Measurements from ENCODE around the gene ACYP2.
"Not testable (repeated sequence)": the region's sequence is repeated elsewhere in the genome, so short reads cannot be mapped to it uniquely, and the experiment has no call there.

The ACYP2 gene

GRCh38 chr2:54290356-54291025 lies 175.1 kb downstream of the ACYP2 start:
- H3K27ac ChIP-seq, result no peak overlapping the region
- no peak overlapping the region for H3K4me3 ChIP-seq (IDR thresholded peaks at IDR 0.05; ENCODE audit: insufficient read depth, low read depth, low read length)
- no peaks in the 10 kb centered on the region for H3K79me2 ChIP-seq (ENCODE audit: insufficient read depth, low read depth)
- H3K36me3 ChIP-seq (ENCODE audit: insufficient read depth), result no peaks in the 10 kb centered on the region
- H3K27me3 ChIP-seq (ENCODE audit: insufficient read depth, low read depth), result no peaks in the 10 kb centered on the region
- no peak for TF ChIP-seq CTCF (conservative IDR thresholded peaks at IDR 0.05; ENCODE audit: low read depth, low read length)
- no peaks in the 10 kb centered on the region for H3K4me1 ChIP-seq (ENCODE audit: low read depth, poor library complexity, severe bottlenecking)
- no peak overlapping the region for H3K9ac ChIP-seq
- H3K4me2 ChIP-seq, result no peak overlapping the region
- no peak overlapping the region for H2AFZ ChIP-seq (ENCODE audit: low read depth)
- H4K20me1 ChIP-seq (ENCODE audit: insufficient read depth), result no peaks in the 10 kb centered on the region

- not testable (repeated sequence) for H4K20me1 ChIP-seq (ENCODE audit: insufficient read depth)
Observed at GRCh38 chr2:54294665-54295064, 179.2 kb downstream of the ACYP2 start.

GRCh38 chr2:54295911-54296310 lies 180.5 kb downstream of the ACYP2 start:
- Histone ChIP-seq H3K79me2 (ENCODE audit: insufficient read depth, low read depth) (no peaks in the 10 kb centered on the region), H3K27ac (no peak overlapping the region), H2AFZ (ENCODE audit: low read depth) (no peak overlapping the region), H3K36me3 (ENCODE audit: insufficient read depth) (no peaks in the 10 kb centered on the region), H3K27me3 (ENCODE audit: insufficient read depth, low read depth) (no peaks in the 10 kb centered on the region), H3K4me1 (ENCODE audit: low read depth, poor library complexity, severe bottlenecking) (peaks cover 7% of the 10 kb centered on the region), H4K20me1 (ENCODE audit: insufficient read depth) (no peaks in the 10 kb centered on the region), H3K4me3 (IDR thresholded peaks at IDR 0.05; ENCODE audit: insufficient read depth, low read depth, low read length) (no peak overlapping the region), H3K4me2 (no peak overlapping the region), H3K9ac (no peak overlapping the region)
- no peak for TF ChIP-seq CTCF (conservative IDR thresholded peaks at IDR 0.05; ENCODE audit: low read depth, low read length)

More at GRCh38 chr2:54294665-54295064, 179.2 kb downstream of the ACYP2 start:
- H2AFZ ChIP-seq (ENCODE audit: low read depth); H3K36me3 ChIP-seq (ENCODE audit: insufficient read depth); H3K79me2 ChIP-seq (ENCODE audit: insufficient read depth, low read depth); H3K27ac ChIP-seq; H3K9ac ChIP-seq; H3K27me3 ChIP-seq (ENCODE audit: insufficient read depth, low read depth); H3K4me1 ChIP-seq (ENCODE audit: low read depth, poor library complexity, severe bottlenecking); H3K4me3 ChIP-seq (IDR thresholded peaks at IDR 0.05; ENCODE audit: insufficient read depth, low read depth, low read length); H3K4me2 ChIP-seq: not testable (repeated sequence)

GRCh38 chr2:54298514-54298913 lies 183.1 kb downstream of the ACYP2 start:
- Histone ChIP-seq H3K4me2 (no peak overlapping the region), H3K36me3 (ENCODE audit: insufficient read depth) (no peaks in the 10 kb centered on the region), H4K20me1 (ENCODE audit: insufficient read depth) (no peaks in the 10 kb centered on the region), H3K27me3 (ENCODE audit: insufficient read depth, low read depth) (no peaks in the 10 kb centered on the region), H3K4me3 (IDR thresholded peaks at IDR 0.05; ENCODE audit: insufficient read depth, low read depth, low read length) (no peak overlapping the region), H3K4me1 (ENCODE audit: low read depth, poor library complexity, severe bottlenecking) (peaks cover 7% of the 10 kb centered on the region), H3K9ac (no peak overlapping the region), H3K27ac (no peak overlapping the region), H2AFZ (ENCODE audit: low read depth) (0 out of 2 replicates have a peak overlapping the region, but pooled peaks have one; percentile 2), H3K79me2 (ENCODE audit: insufficient read depth, low read depth) (no peaks in the 10 kb centered on the region)
- TF ChIP-seq CTCF (conservative IDR thresholded peaks at IDR 0.05; ENCODE audit: low read depth, low read length), result no peak

- H3K4me2 ChIP-seq, result no peak overlapping the region
- no peaks in the 10 kb centered on the region for H3K79me2 ChIP-seq (ENCODE audit: insufficient read depth, low read depth)
- H3K27me3 ChIP-seq (ENCODE audit: insufficient read depth, low read depth), result no peaks in the 10 kb centered on the region
- H3K27ac ChIP-seq, result no peak overlapping the region
- H3K36me3 ChIP-seq (ENCODE audit: insufficient read depth), result no peaks in the 10 kb centered on the region
- no peaks in the 10 kb centered on the region for H4K20me1 ChIP-seq (ENCODE audit: insufficient read depth)
- H3K9ac ChIP-seq, result no peak overlapping the region
- H2AFZ ChIP-seq (ENCODE audit: low read depth), result no peak overlapping the region
- H3K4me1 ChIP-seq (ENCODE audit: low read depth, poor library complexity, severe bottlenecking), result peaks cover 3% of the 10 kb centered on the region
- no peak overlapping the region for H3K4me3 ChIP-seq (IDR thresholded peaks at IDR 0.05; ENCODE audit: insufficient read depth, low read depth, low read length)
- no peak for TF ChIP-seq CTCF (conservative IDR thresholded peaks at IDR 0.05; ENCODE audit: low read depth, low read length)
Observed at GRCh38 chr2:54303631-54304030, 188.2 kb downstream of the ACYP2 start.
